ENCODE data around the gene GRIA3. TPM values are rescaled to one million over a fixed set of nuclear protein-coding genes. Genes with fewer than 3 reads are reported as not detected.

Gene GRIA3
- total and polyA plus RNA-seq, 2 donors, result 0.61 to 1.2 TPM

- no peaks in the 10 kb centered on the region for H3K4me1 ChIP-seq (ENCODE audit: control insufficient read depth in 2 of 2, insufficient read depth in 2 of 2, low read length in 2 of 2)
- WGBS, result 91% methylated on average over 3 of the region's 3 CpGs
- H3K27me3 ChIP-seq (ENCODE audit: control insufficient read depth in 2 of 2, insufficient read depth in 1 of 2, low read length in 1 of 2), result peaks cover 0 to 28% of the 10 kb centered on the region in 2 donors
- no peaks in the 10 kb centered on the region for H3K36me3 ChIP-seq (ENCODE audit: control insufficient read depth in 2 of 2, insufficient read depth in 2 of 2, low read length in 1 of 2)
- H3K9me3 ChIP-seq (ENCODE audit: control insufficient read depth in 2 of 2, insufficient read depth in 1 of 2, low read length in 1 of 2), result no peaks in the 10 kb centered on the region
- no peak for DNase-seq (ENCODE audit: low read depth in 6 of 9, low spot score in 9 of 9)
- H3K4me3 ChIP-seq (ENCODE audit: low read length in 2 of 2), result no peak overlapping the region
- no peak overlapping the region for H3K27ac ChIP-seq (ENCODE audit: low read depth in 1 of 2, low read length in 1 of 2)
These were observed 2.7 kb downstream of the GRIA3 start for GRCh38 chrX:123186801-123187200.

- Histone ChIP-seq H3K27ac (ENCODE audit: low read depth in 1 of 2, low read length in 1 of 2) (no peak overlapping the region), H3K36me3 (ENCODE audit: control insufficient read depth in 2 of 2, insufficient read depth in 2 of 2, low read length in 1 of 2) (no peaks in the 10 kb centered on the region), H3K4me3 (ENCODE audit: low read length in 2 of 2) (no peak overlapping the region), H3K27me3 (ENCODE audit: control insufficient read depth in 2 of 2, insufficient read depth in 1 of 2, low read length in 1 of 2) (peaks cover 0 to 26% of the 10 kb centered on the region in 2 donors), H3K4me1 (ENCODE audit: control insufficient read depth in 2 of 2, insufficient read depth in 2 of 2, low read length in 2 of 2) (no peaks in the 10 kb centered on the region), H3K9me3 (ENCODE audit: control insufficient read depth in 2 of 2, insufficient read depth in 1 of 2, low read length in 1 of 2) (no peaks in the 10 kb centered on the region)
- WGBS, result 90% methylated on average over 3 of the region's 3 CpGs
- DNase-seq (ENCODE audit: low read depth in 6 of 9, low spot score in 9 of 9), result no peak
These were observed 4.0 kb downstream of the GRIA3 start for GRCh38 chrX:123188081-123188480.

- Histone ChIP-seq H3K4me3 (ENCODE audit: low read length in 2 of 2) (no peak overlapping the region), H3K27ac (ENCODE audit: low read depth in 1 of 2, low read length in 1 of 2) (no peak overlapping the region), H3K9me3 (ENCODE audit: control insufficient read depth in 2 of 2, insufficient read depth in 1 of 2, low read length in 1 of 2) (no peaks in the 10 kb centered on the region), H3K4me1 (ENCODE audit: control insufficient read depth in 2 of 2, insufficient read depth in 2 of 2, low read length in 2 of 2) (no peaks in the 10 kb centered on the region), H3K27me3 (ENCODE audit: control insufficient read depth in 2 of 2, insufficient read depth in 1 of 2, low read length in 1 of 2) (peaks cover 0 to 15% of the 10 kb centered on the region in 2 donors), H3K36me3 (ENCODE audit: control insufficient read depth in 2 of 2, insufficient read depth in 2 of 2, low read length in 1 of 2) (no peaks in the 10 kb centered on the region)
- no peak for DNase-seq (ENCODE audit: low read depth in 6 of 9, low spot score in 9 of 9)
- 93% methylated on average over 8 of the region's 8 CpGs for WGBS
These were observed 5.3 kb downstream of the GRIA3 start for GRCh38 chrX:123189338-123189737.

GRCh38 chrX:123190096-123190495, 6.0 kb downstream of the GRIA3 start:
- WGBS, result 58% methylated on average over 6 of the region's 6 CpGs
- no peaks in the 10 kb centered on the region for H3K4me1 ChIP-seq (ENCODE audit: control insufficient read depth in 2 of 2, insufficient read depth in 2 of 2, low read length in 2 of 2)
- H3K4me3 ChIP-seq (ENCODE audit: low read length in 2 of 2), result no peak overlapping the region
- H3K27me3 ChIP-seq (ENCODE audit: control insufficient read depth in 2 of 2, insufficient read depth in 1 of 2, low read length in 1 of 2), result peaks cover 0 to 7% of the 10 kb centered on the region in 2 donors
- no peak for DNase-seq (ENCODE audit: low read depth in 6 of 9, low spot score in 9 of 9)
- H3K9me3 ChIP-seq (ENCODE audit: control insufficient read depth in 2 of 2, insufficient read depth in 1 of 2, low read length in 1 of 2), result no peaks in the 10 kb centered on the region
- H3K27ac ChIP-seq (ENCODE audit: low read depth in 1 of 2, low read length in 1 of 2), result no peak overlapping the region
- H3K36me3 ChIP-seq (ENCODE audit: control insufficient read depth in 2 of 2, insufficient read depth in 2 of 2, low read length in 1 of 2), result no peaks in the 10 kb centered on the region

DNA sequence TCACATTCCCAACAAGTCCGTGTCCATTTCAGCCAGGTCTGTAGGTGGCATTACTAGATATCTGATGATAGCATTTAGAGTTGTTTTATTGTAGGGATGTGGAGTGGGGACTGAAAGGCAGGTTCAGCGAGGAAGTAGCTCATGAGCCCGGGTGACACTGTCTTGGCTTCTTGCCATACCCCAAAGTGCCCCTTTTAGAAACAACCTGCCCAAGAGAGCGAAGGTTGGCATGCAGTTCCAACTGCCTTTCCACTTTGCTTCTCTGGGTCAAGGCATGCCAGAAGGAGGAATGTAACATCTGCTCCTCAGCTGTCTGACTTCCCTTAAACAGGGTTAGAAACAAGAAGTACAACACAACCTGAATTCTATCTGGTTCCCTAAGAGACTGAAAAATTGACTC, 9.0 kb downstream of the GRIA3 start:
- no peak overlapping the region for H3K4me3 ChIP-seq (ENCODE audit: low read length in 2 of 2)
- no peak overlapping the region for H3K27ac ChIP-seq (ENCODE audit: low read depth in 1 of 2, low read length in 1 of 2)
- H3K27me3 ChIP-seq (ENCODE audit: control insufficient read depth in 2 of 2, insufficient read depth in 1 of 2, low read length in 1 of 2), result no peaks in the 10 kb centered on the region
- DNase-seq (ENCODE audit: low read depth in 6 of 9, low spot score in 9 of 9), result no peak
- H3K36me3 ChIP-seq (ENCODE audit: control insufficient read depth in 2 of 2, insufficient read depth in 2 of 2, low read length in 1 of 2), result no peaks in the 10 kb centered on the region
- WGBS, result 55% methylated on average over 4 of the region's 4 CpGs
- no peaks in the 10 kb centered on the region for H3K9me3 ChIP-seq (ENCODE audit: control insufficient read depth in 2 of 2, insufficient read depth in 1 of 2, low read length in 1 of 2)
- H3K4me1 ChIP-seq (ENCODE audit: control insufficient read depth in 2 of 2, insufficient read depth in 2 of 2, low read length in 2 of 2), result no peaks in the 10 kb centered on the region

GRCh38 chrX:123199338-123199737, 15.3 kb downstream of the GRIA3 start:
- Histone ChIP-seq H3K36me3 (ENCODE audit: control insufficient read depth in 2 of 2, insufficient read depth in 2 of 2, low read length in 1 of 2) (no peaks in the 10 kb centered on the region), H3K27ac (ENCODE audit: low read depth in 1 of 2, low read length in 1 of 2) (no peak overlapping the region), H3K4me3 (ENCODE audit: low read length in 2 of 2) (no peak overlapping the region), H3K27me3 (ENCODE audit: control insufficient read depth in 2 of 2, insufficient read depth in 1 of 2, low read length in 1 of 2) (no peaks in the 10 kb centered on the region), H3K9me3 (ENCODE audit: control insufficient read depth in 2 of 2, insufficient read depth in 1 of 2, low read length in 1 of 2) (no peaks in the 10 kb centered on the region), H3K4me1 (ENCODE audit: control insufficient read depth in 2 of 2, insufficient read depth in 2 of 2, low read length in 2 of 2) (no peaks in the 10 kb centered on the region)
- no peak for DNase-seq (ENCODE audit: low read depth in 6 of 9, low spot score in 9 of 9)
- WGBS, result 95% methylated on average over 1 of the region's 1 CpG

DNA sequence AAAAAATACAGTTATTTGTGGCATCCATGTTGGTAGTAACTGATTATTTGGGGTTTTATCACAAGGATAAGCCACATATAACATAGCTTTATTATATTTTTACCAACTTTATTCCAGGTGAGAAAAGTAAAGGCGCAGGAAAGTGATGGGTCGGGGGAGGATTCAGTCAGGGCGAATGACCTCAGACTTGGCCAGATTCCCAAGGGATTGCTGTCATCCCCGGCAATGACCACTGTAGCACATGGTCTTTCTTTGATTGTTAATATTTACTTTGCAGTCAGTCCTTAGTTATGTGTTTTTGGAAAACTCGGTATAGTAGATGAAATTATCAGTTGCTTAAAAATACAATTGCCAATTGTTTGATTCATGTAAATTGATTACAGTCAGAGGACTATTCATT, 17.6 kb downstream of the GRIA3 start:
- no peak overlapping the region for H3K27ac ChIP-seq (ENCODE audit: low read depth in 1 of 2, low read length in 1 of 2)
- H3K36me3 ChIP-seq (ENCODE audit: control insufficient read depth in 2 of 2, insufficient read depth in 2 of 2, low read length in 1 of 2), result no peaks in the 10 kb centered on the region
- H3K9me3 ChIP-seq (ENCODE audit: control insufficient read depth in 2 of 2, insufficient read depth in 1 of 2, low read length in 1 of 2), result no peaks in the 10 kb centered on the region
- H3K4me1 ChIP-seq (ENCODE audit: control insufficient read depth in 2 of 2, insufficient read depth in 2 of 2, low read length in 2 of 2), result no peaks in the 10 kb centered on the region
- no peak for DNase-seq (ENCODE audit: low read depth in 6 of 9, low spot score in 9 of 9)
- 95% methylated on average over 5 of the region's 5 CpGs for WGBS
- H3K27me3 ChIP-seq (ENCODE audit: control insufficient read depth in 2 of 2, insufficient read depth in 1 of 2, low read length in 1 of 2), result no peaks in the 10 kb centered on the region
- H3K4me3 ChIP-seq (ENCODE audit: low read length in 2 of 2), result no peak overlapping the region

- Histone ChIP-seq H3K4me1 (ENCODE audit: control insufficient read depth in 2 of 2, insufficient read depth in 2 of 2, low read length in 2 of 2) (no peaks in the 10 kb centered on the region), H3K27me3 (ENCODE audit: control insufficient read depth in 2 of 2, insufficient read depth in 1 of 2, low read length in 1 of 2) (no peaks in the 10 kb centered on the region), H3K36me3 (ENCODE audit: control insufficient read depth in 2 of 2, insufficient read depth in 2 of 2, low read length in 1 of 2) (no peaks in the 10 kb centered on the region), H3K9me3 (ENCODE audit: control insufficient read depth in 2 of 2, insufficient read depth in 1 of 2, low read length in 1 of 2) (no peaks in the 10 kb centered on the region), H3K27ac (ENCODE audit: low read depth in 1 of 2, low read length in 1 of 2) (no peak overlapping the region), H3K4me3 (ENCODE audit: low read length in 2 of 2) (no peak overlapping the region)
- no peak for DNase-seq (ENCODE audit: low read depth in 6 of 9, low spot score in 9 of 9)
- WGBS, result 92% methylated on average over 4 of the region's 4 CpGs
These were observed 18.4 kb downstream of the GRIA3 start for GRCh38 chrX:123202523-123202922.

DNA sequence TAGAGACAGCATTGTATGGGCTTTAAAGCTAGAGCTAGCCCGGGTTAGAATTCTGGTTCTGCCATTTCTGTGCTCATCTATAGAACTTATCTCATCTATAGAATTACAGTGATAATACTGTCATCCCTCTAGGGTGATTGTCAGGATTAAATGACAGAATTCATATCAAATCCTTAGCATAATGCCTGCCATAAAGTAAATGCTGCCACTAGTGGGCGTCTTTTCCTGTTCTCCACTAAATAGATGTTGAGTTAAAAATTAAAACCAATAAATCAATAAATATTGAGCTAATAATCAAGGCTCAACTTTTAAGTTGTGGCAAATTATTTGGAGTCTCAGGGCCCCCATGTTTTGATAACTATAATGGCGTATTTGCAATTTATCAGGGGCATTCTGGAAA, 19.7 kb downstream of the GRIA3 start:
- Histone ChIP-seq H3K4me1 (ENCODE audit: control insufficient read depth in 2 of 2, insufficient read depth in 2 of 2, low read length in 2 of 2) (no peaks in the 10 kb centered on the region), H3K9me3 (ENCODE audit: control insufficient read depth in 2 of 2, insufficient read depth in 1 of 2, low read length in 1 of 2) (no peaks in the 10 kb centered on the region), H3K27ac (ENCODE audit: low read depth in 1 of 2, low read length in 1 of 2) (no peak overlapping the region), H3K27me3 (ENCODE audit: control insufficient read depth in 2 of 2, insufficient read depth in 1 of 2, low read length in 1 of 2) (no peaks in the 10 kb centered on the region), H3K36me3 (ENCODE audit: control insufficient read depth in 2 of 2, insufficient read depth in 2 of 2, low read length in 1 of 2) (no peaks in the 10 kb centered on the region), H3K4me3 (ENCODE audit: low read length in 2 of 2) (no peak overlapping the region)
- WGBS, result 95% methylated on average over 3 of the region's 3 CpGs
- DNase-seq (ENCODE audit: low read depth in 6 of 9, low spot score in 9 of 9), result no peak

GRCh38 chrX:123206176-123206575, 22.1 kb downstream of the GRIA3 start:
- 94% methylated on average over 9 of the region's 9 CpGs for WGBS

More at GRCh38 chrX:123206176-123206575, 22.1 kb downstream of the GRIA3 start:
- no peaks in the 10 kb centered on the region for H3K9me3 ChIP-seq (ENCODE audit: control insufficient read depth in 2 of 2, insufficient read depth in 1 of 2, low read length in 1 of 2)
- no peak overlapping the region for H3K27ac ChIP-seq (ENCODE audit: low read depth in 1 of 2, low read length in 1 of 2)
- no peaks in the 10 kb centered on the region for H3K27me3 ChIP-seq (ENCODE audit: control insufficient read depth in 2 of 2, insufficient read depth in 1 of 2, low read length in 1 of 2)
- H3K36me3 ChIP-seq (ENCODE audit: control insufficient read depth in 2 of 2, insufficient read depth in 2 of 2, low read length in 1 of 2), result no peaks in the 10 kb centered on the region
- no peak for DNase-seq (ENCODE audit: low read depth in 6 of 9, low spot score in 9 of 9)
- H3K4me1 ChIP-seq (ENCODE audit: control insufficient read depth in 2 of 2, insufficient read depth in 2 of 2, low read length in 2 of 2), result no peaks in the 10 kb centered on the region
- no peak overlapping the region for H3K4me3 ChIP-seq (ENCODE audit: low read length in 2 of 2)
